Measurements from ENCODE around the gene BOD1L2. TPM values are rescaled to one million over a fixed set of nuclear protein-coding genes. Genes with fewer than 3 reads are reported as not detected.

The BOD1L2 gene
- total and polyA plus RNA-seq, 7 experiments from 2014 or later: not detected

DNA sequence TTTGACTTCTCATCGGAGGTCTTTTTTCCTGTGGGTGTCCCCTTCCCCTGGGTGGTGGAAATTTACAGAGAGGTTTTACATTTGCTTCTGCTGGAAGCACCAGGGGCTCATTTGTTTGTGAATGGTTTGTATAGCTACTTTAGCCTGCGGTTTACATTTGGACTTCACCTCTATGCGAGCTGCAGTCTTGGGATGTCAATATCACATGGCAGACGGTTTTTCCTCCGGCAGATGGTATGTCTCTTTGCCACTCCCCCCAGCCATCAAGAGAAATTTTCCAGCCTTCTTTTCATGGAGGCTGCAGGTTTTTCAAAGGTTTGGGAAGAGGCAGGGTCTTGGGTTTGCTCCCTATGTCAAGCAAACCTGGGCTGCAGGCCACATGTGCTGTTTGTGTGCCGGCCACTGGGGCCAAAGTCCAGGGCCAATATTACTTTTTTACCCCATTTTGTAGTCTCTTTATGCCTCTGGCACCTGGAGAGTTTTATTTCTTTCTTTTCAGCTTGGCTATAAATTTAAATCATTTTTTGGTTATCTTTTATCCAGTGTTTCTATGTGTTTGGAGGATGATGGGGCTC lies 23.9 kb upstream of the BOD1L2 start:
- peaks cover 0 to 6% (median 0%) of the 10 kb centered on the region in 7 donors for H3K4me1 Mint-ChIP-seq
- no peaks in the 10 kb centered on the region for H3K36me3 Mint-ChIP-seq
- Histone ChIP-seq H3K27me3 (ENCODE audit: control insufficient read depth in 2 of 2, insufficient read depth in 2 of 2, low read length in 2 of 2) (no peaks in the 10 kb centered on the region), H3K27ac (ENCODE audit: low read depth, low read length) (no peak overlapping the region), H3K9me3 (ENCODE audit: control insufficient read depth in 2 of 3, low read length in 3 of 3) (no peaks in the 10 kb centered on the region), H3K36me3 (ENCODE audit: control insufficient read depth in 2 of 3, insufficient read depth in 3 of 3, low read length in 3 of 3) (no peaks in the 10 kb centered on the region), H3K4me1 (ENCODE audit: control insufficient read depth in 2 of 2, insufficient read depth in 2 of 2, low read length in 2 of 2) (no peaks in the 10 kb centered on the region), H3K4me3 (ENCODE audit: low read length) (no peak overlapping the region)
- ATAC-seq (no peak), DNase-seq (no peak)
- intact Hi-C loops (cut with micrococcal nuclease): no loop called here
- peaks cover 0 to 3% (median 0%) of the 10 kb centered on the region in 11 donors for H3K9me3 Mint-ChIP-seq
- ChIA-PET POLR2A (no interaction called here), CTCF (no interaction called here)
- H3K27ac Mint-ChIP-seq: no peak overlapping the region
- peaks cover 31 to 52% (median 36%) of the 10 kb centered on the region in 5 donors for H3K27me3 Mint-ChIP-seq
- H3K4me3 Mint-ChIP-seq: no peak overlapping the region

DNA sequence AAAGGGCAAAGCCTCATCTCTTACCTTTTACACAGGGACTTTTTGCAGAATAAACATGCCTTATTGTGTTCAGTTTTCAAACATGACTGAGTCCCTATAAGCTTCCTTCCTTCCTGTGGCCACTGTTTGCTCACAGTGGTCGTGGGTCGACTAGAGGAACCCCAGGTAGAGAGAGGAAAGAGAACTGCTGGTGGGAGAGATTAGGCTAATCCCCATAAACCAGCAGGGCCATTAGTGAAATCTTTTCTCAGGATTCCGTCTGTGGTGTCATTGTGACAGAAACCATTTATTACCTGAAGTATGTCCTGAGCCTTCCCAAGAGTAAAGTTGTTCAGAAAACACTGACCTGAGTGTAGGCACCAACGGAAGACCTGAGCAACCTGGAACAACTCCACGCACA lies 21.3 kb upstream of the BOD1L2 start:
- no peak overlapping the region for H3K27ac ChIP-seq (ENCODE audit: low read depth, low read length)
- no peaks in the 10 kb centered on the region for H3K9me3 ChIP-seq (ENCODE audit: control insufficient read depth in 2 of 3, low read length in 3 of 3)
- H3K4me1 Mint-ChIP-seq: peaks cover 0 to 6% (median 0%) of the 10 kb centered on the region in 7 donors
- H3K4me3 ChIP-seq (ENCODE audit: low read length): no peak overlapping the region
- H3K4me1 ChIP-seq (ENCODE audit: control insufficient read depth in 2 of 2, insufficient read depth in 2 of 2, low read length in 2 of 2): no peaks in the 10 kb centered on the region
- ChIA-PET CTCF (interaction anchor here (1.2 kb wide), 1 partner anchor 8 kb away, joined by 3 read pairs; no protein-coding TSS in a partner anchor), POLR2A (no interaction called here)
- H3K4me3 Mint-ChIP-seq: no peak overlapping the region
- H3K27ac Mint-ChIP-seq: no peak overlapping the region
- no peaks in the 10 kb centered on the region for H3K27me3 ChIP-seq (ENCODE audit: control insufficient read depth in 2 of 2, insufficient read depth in 2 of 2, low read length in 2 of 2)
- peaks cover 0 to 3% (median 0%) of the 10 kb centered on the region in 11 donors for H3K9me3 Mint-ChIP-seq
- H3K36me3 Mint-ChIP-seq: no peaks in the 10 kb centered on the region
- peaks cover 27 to 66% (median 44%) of the 10 kb centered on the region in 5 donors for H3K27me3 Mint-ChIP-seq
- intact Hi-C loops (cut with micrococcal nuclease): no loop called here
- no peaks in the 10 kb centered on the region for H3K36me3 ChIP-seq (ENCODE audit: control insufficient read depth in 2 of 3, insufficient read depth in 3 of 3, low read length in 3 of 3)
- ATAC-seq (no peak), DNase-seq (no peak)

DNA sequence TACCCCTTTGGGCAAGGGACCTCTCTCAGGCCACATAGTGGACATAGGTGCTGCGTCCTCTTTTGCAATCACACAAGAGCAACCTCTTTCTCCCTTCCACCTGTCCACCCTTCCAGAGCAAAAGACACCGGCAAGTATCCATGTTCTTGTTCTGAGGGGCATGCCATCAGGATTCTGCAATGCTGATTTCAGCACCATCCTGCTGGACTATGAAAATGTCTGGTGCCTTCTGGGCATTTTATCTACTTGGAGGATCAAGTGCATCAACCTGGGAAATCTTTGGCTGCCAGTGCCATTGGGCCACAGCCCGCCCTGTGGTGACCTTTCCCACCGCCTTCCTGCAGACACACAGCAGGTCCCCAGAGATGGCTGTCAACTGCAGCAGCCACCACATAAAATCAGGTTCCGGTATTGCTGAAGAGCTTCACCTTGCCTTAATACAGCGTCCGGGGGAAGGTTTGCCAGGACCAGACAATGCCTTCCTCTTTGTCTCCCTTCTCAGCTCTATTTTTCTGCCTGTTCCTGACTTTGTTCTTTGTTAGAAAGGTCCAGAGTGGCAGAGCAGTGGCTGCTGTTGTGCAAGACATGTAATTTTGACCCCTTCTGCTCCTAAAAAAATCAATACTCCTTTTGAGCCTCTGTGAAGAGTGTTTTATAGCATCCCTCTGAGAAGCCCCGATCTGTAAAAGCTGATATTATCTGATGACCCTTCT lies 18.5 kb upstream of the BOD1L2 start:
- no peak overlapping the region for H3K27ac ChIP-seq (ENCODE audit: low read depth, low read length)
- no peak overlapping the region for H3K4me3 Mint-ChIP-seq
- CTCF ChIA-PET: no interaction called here
- no peaks in the 10 kb centered on the region for H3K4me1 ChIP-seq (ENCODE audit: control insufficient read depth in 2 of 2, insufficient read depth in 2 of 2, low read length in 2 of 2)
- POLR2A ChIA-PET: no interaction called here
- no peak overlapping the region for H3K4me3 ChIP-seq (ENCODE audit: low read length)
- H3K36me3 ChIP-seq (ENCODE audit: control insufficient read depth in 2 of 3, insufficient read depth in 3 of 3, low read length in 3 of 3): no peaks in the 10 kb centered on the region
- no peaks in the 10 kb centered on the region for H3K9me3 Mint-ChIP-seq
- ATAC-seq: no peak
- intact Hi-C loops (cut with micrococcal nuclease): no loop called here
- H3K4me1 Mint-ChIP-seq: no peaks in the 10 kb centered on the region
- H3K27me3 ChIP-seq (ENCODE audit: control insufficient read depth in 2 of 2, insufficient read depth in 2 of 2, low read length in 2 of 2): no peaks in the 10 kb centered on the region
- peaks cover 8 to 50% (median 25%) of the 10 kb centered on the region in 5 donors for H3K27me3 Mint-ChIP-seq
- H3K27ac Mint-ChIP-seq: no peak overlapping the region
- no peaks in the 10 kb centered on the region for H3K9me3 ChIP-seq (ENCODE audit: control insufficient read depth in 2 of 3, low read length in 3 of 3)
- no peaks in the 10 kb centered on the region for H3K36me3 Mint-ChIP-seq
- no peak for DNase-seq

DNA sequence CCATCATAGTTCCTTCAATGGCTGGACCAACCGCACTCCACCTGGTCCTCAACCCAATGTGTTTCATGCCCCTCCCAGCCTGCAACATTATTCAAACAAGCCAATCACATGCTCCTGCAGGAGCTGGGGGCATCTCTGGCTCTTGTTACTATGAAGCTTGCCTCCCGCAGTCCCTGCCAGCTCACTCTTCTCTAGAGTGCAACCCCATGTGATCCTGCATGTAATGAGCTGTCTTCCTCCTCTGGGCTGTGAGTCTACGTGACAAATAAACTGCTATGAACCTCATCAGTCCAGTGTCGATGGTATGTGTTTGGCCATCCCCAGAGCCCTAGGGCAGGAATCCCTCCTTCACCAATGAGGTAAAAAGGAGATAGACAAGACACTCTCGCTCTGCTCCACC lies 15.8 kb upstream of the BOD1L2 start:
- CTCF ChIA-PET: no interaction called here
- H3K4me1 ChIP-seq (ENCODE audit: control insufficient read depth in 2 of 2, insufficient read depth in 2 of 2, low read length in 2 of 2): no peaks in the 10 kb centered on the region
- no peak overlapping the region for H3K4me3 Mint-ChIP-seq
- H3K9me3 ChIP-seq (ENCODE audit: control insufficient read depth in 2 of 3, low read length in 3 of 3): no peaks in the 10 kb centered on the region
- H3K27me3 Mint-ChIP-seq: peaks cover 0 to 39% (median 18%) of the 10 kb centered on the region in 5 donors
- no peaks in the 10 kb centered on the region for H3K9me3 Mint-ChIP-seq
- no peak for ATAC-seq
- intact Hi-C loops (cut with micrococcal nuclease): no loop called here
- DNase-seq: no peak
- H3K4me1 Mint-ChIP-seq: no peaks in the 10 kb centered on the region
- no peaks in the 10 kb centered on the region for H3K27me3 ChIP-seq (ENCODE audit: control insufficient read depth in 2 of 2, insufficient read depth in 2 of 2, low read length in 2 of 2)
- no peaks in the 10 kb centered on the region for H3K36me3 Mint-ChIP-seq
- H3K4me3 ChIP-seq (ENCODE audit: low read length): no peak overlapping the region
- POLR2A ChIA-PET: no interaction called here
- H3K27ac ChIP-seq (ENCODE audit: low read depth, low read length): no peak overlapping the region
- no peak overlapping the region for H3K27ac Mint-ChIP-seq
- H3K36me3 ChIP-seq (ENCODE audit: control insufficient read depth in 2 of 3, insufficient read depth in 3 of 3, low read length in 3 of 3): no peaks in the 10 kb centered on the region

DNA sequence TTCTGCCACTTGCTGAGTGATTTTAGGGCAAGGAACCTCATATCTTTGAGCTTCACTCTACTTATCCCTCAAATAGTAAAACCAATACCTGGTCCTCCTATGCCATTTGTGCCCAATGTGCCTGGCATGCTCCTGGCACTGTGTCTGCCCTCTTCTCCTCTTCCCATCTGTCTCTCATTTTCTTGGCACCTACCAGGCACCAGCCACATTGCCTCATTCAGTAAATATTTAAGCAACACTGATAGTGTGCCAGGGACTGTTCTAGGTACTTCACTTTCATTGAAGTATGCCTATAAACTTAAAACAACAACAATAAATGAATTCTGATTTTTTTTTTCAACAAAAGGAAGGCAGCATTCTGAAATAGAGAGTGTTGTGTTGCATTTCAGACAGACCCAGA lies 15.1 kb upstream of the BOD1L2 start:
- H3K36me3 Mint-ChIP-seq: no peaks in the 10 kb centered on the region
- no peaks in the 10 kb centered on the region for H3K27me3 ChIP-seq (ENCODE audit: control insufficient read depth in 2 of 2, insufficient read depth in 2 of 2, low read length in 2 of 2)
- no peak overlapping the region for H3K4me3 Mint-ChIP-seq
- peaks cover 2 to 32% (median 19%) of the 10 kb centered on the region in 5 donors for H3K27me3 Mint-ChIP-seq
- ChIA-PET POLR2A (no interaction called here), CTCF (no interaction called here)
- DNase-seq (no peak), ATAC-seq (no peak)
- H3K36me3 ChIP-seq (ENCODE audit: control insufficient read depth in 2 of 3, insufficient read depth in 3 of 3, low read length in 3 of 3): no peaks in the 10 kb centered on the region
- no peaks in the 10 kb centered on the region for H3K9me3 Mint-ChIP-seq
- H3K27ac Mint-ChIP-seq: no peak overlapping the region
- no peaks in the 10 kb centered on the region for H3K4me1 Mint-ChIP-seq
- H3K27ac ChIP-seq (ENCODE audit: low read depth, low read length): no peak overlapping the region
- no peaks in the 10 kb centered on the region for H3K4me1 ChIP-seq (ENCODE audit: control insufficient read depth in 2 of 2, insufficient read depth in 2 of 2, low read length in 2 of 2)
- intact Hi-C loops (cut with micrococcal nuclease): no loop called here
- H3K9me3 ChIP-seq (ENCODE audit: control insufficient read depth in 2 of 3, low read length in 3 of 3): no peaks in the 10 kb centered on the region
- H3K4me3 ChIP-seq (ENCODE audit: low read length): no peak overlapping the region

DNA sequence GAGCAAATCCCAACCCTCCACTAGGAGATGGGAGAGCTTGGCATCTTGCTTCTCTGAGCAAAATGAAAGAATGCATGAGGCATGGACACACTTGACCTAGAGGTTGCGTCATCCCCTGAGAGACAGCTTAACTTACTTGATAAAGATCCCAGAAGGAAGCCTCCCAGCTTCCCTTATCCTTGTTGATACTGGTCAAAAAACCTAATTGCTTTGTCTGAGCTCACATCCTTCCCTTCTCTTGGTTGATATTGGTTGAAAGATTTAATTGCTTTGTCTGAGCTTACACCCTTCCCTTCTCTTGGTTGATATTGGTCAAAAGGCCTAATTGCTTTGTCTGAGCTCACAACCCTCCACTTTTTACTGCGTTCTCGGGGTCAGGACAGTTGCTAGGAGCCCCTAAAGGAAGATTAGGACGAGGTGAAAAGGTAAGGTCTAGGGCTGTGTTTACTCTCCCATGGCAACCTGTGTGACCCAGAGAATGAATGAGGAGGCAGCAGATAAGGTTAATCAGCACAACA lies 12.2 kb upstream of the BOD1L2 start:
- Mint-ChIP-seq H3K9me3 (peaks cover 0 to 2% (median 0%) of the 10 kb centered on the region in 11 donors), H3K27ac (no peak overlapping the region), H3K4me1 (no peaks in the 10 kb centered on the region), H3K27me3 (peaks cover 2 to 21% (median 12%) of the 10 kb centered on the region in 5 donors), H3K36me3 (no peaks in the 10 kb centered on the region), H3K4me3 (no peak overlapping the region)
- Histone ChIP-seq H3K4me3 (ENCODE audit: low read length) (no peak overlapping the region), H3K27me3 (ENCODE audit: control insufficient read depth in 2 of 2, insufficient read depth in 2 of 2, low read length in 2 of 2) (no peaks in the 10 kb centered on the region), H3K4me1 (ENCODE audit: control insufficient read depth in 2 of 2, insufficient read depth in 2 of 2, low read length in 2 of 2) (no peaks in the 10 kb centered on the region), H3K27ac (ENCODE audit: low read depth, low read length) (no peak overlapping the region), H3K36me3 (ENCODE audit: control insufficient read depth in 2 of 3, insufficient read depth in 3 of 3, low read length in 3 of 3) (no peaks in the 10 kb centered on the region), H3K9me3 (ENCODE audit: control insufficient read depth in 2 of 3, low read length in 3 of 3) (no peaks in the 10 kb centered on the region)
- ATAC-seq (no peak), DNase-seq (no peak)
- POLR2A ChIA-PET: no interaction called here
- CTCF ChIA-PET: no interaction called here
- intact Hi-C loops (cut with micrococcal nuclease): no loop called here

DNA sequence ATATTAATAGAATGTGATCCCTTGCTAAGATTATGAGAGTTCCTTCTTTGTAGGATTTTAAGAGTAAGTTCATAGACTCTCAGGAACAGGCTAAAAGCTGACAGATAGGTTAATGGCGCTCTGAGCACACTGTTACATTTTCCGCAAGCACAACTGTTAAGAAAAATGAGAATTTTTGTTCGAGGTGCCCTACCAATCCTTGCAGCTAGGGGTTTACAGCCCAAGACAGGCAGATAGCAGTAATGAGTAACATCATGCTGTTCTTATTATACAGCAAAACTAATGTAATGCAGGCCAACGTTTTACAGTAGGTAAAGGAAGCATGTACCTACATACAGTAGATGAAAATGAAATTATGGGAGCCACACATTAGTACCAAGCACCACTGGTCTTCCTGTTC lies 11.2 kb upstream of the BOD1L2 start:
- H3K27me3 ChIP-seq (ENCODE audit: control insufficient read depth in 2 of 2, insufficient read depth in 2 of 2, low read length in 2 of 2): no peaks in the 10 kb centered on the region
- Mint-ChIP-seq H3K4me1 (no peaks in the 10 kb centered on the region), H3K27ac (no peak overlapping the region), H3K9me3 (peaks cover 0 to 5% (median 0%) of the 10 kb centered on the region in 11 donors), H3K4me3 (no peak overlapping the region), H3K36me3 (no peaks in the 10 kb centered on the region), H3K27me3 (peaks cover 2 to 21% (median 6%) of the 10 kb centered on the region in 5 donors)
- ATAC-seq: no peak
- H3K27ac ChIP-seq (ENCODE audit: low read depth, low read length): no peak overlapping the region
- no peaks in the 10 kb centered on the region for H3K36me3 ChIP-seq (ENCODE audit: control insufficient read depth in 2 of 3, insufficient read depth in 3 of 3, low read length in 3 of 3)
- DNase-seq: no peak
- CTCF ChIA-PET: no interaction called here
- H3K4me3 ChIP-seq (ENCODE audit: low read length): no peak overlapping the region
- POLR2A ChIA-PET: no interaction called here
- no peaks in the 10 kb centered on the region for H3K4me1 ChIP-seq (ENCODE audit: control insufficient read depth in 2 of 2, insufficient read depth in 2 of 2, low read length in 2 of 2)
- intact Hi-C loops (cut with micrococcal nuclease): no loop called here
- no peaks in the 10 kb centered on the region for H3K9me3 ChIP-seq (ENCODE audit: control insufficient read depth in 2 of 3, low read length in 3 of 3)

Measured in naive thymus-derived CD4-positive, alpha-beta T cell (primary cell).